ENCODE results near the gene GIT2. TPM values are rescaled to one million over a fixed set of nuclear protein-coding genes. Genes with fewer than 3 reads are reported as not detected.

Gene GIT2
- total and polyA plus RNA-seq, 2 of the 13 experiments (the other 11 are each of a cell fraction or from before 2014, with no cell fraction given): 18.4 to 19.8 TPM

GRCh38 chr12:109995686-109996482 lies at the start of gene GIT2 (continued):
- TF ChIP-seq NR2F6 (IDR thresholded peaks at IDR 0.05) (no peak), NR2F6 (CRISPR knock-in tag; IDR thresholded peaks at IDR 0.05) (0 out of 2 replicates have a peak, but pooled peaks have one; percentile 10), TEAD2 (CRISPR knock-in tag; IDR thresholded peaks at IDR 0.05) (no peak), ZNF607 (CRISPR knock-in tag; IDR thresholded peaks at IDR 0.05; ENCODE audit: borderline replicate concordance) (peak; percentile 26; the same call in 1 of the 2 replicates), ZKSCAN5 (CRISPR knock-in tag; IDR thresholded peaks at IDR 0.05) (no peak), GATA4 (IDR thresholded peaks at IDR 0.05; ENCODE audit: borderline replicate concordance, low read depth) (no peak), ZMAT5 (CRISPR knock-in tag; IDR thresholded peaks at IDR 0.05; ENCODE audit: borderline replicate concordance, low read depth) (no peak), ZBTB34 (CRISPR knock-in tag; IDR thresholded peaks at IDR 0.05) (0 out of 2 replicates have a peak, but pooled peaks have one; percentile 24), PAF1 (CRISPR knock-in tag; IDR thresholded peaks at IDR 0.05) (no peak), TFDP2 (CRISPR knock-in tag; IDR thresholded peaks at IDR 0.05) (no peak), CREB1 (IDR thresholded peaks at IDR 0.05) (0 out of 2 replicates have a peak, but pooled peaks have one; percentile 13), CREB1 (CRISPR knock-in tag; IDR thresholded peaks at IDR 0.05) (no peak), MAFK (conservative IDR thresholded peaks at IDR 0.05 in 1 of 2, IDR thresholded peaks at IDR 0.05 in 1 of 2; ENCODE audit: low read length in 2 of 2) (no peak), FOXA1 (IDR thresholded peaks at IDR 0.05) (no peak), FOXA1 (CRISPR knock-in tag; IDR thresholded peaks at IDR 0.05) (no peak), ZNF567 (CRISPR knock-in tag; IDR thresholded peaks at IDR 0.05; ENCODE audit: borderline replicate concordance) (no peak), JARID2 (CRISPR knock-in tag; IDR thresholded peaks at IDR 0.05; ENCODE audit: insufficient replicate concordance) (no peak), HMG20A (CRISPR knock-in tag; IDR thresholded peaks at IDR 0.05; ENCODE audit: borderline replicate concordance) (no peak), ZBTB2 (CRISPR knock-in tag; IDR thresholded peaks at IDR 0.05; ENCODE audit: low read depth) (peak; percentile 70; the same call in 1 of the 2 replicates), ZNF777 (CRISPR knock-in tag; IDR thresholded peaks at IDR 0.05) (peak; percentile 91), ZNF615 (CRISPR knock-in tag; IDR thresholded peaks at IDR 0.05; ENCODE audit: borderline replicate concordance) (no peak), MAZ (IDR thresholded peaks at IDR 0.05; ENCODE audit: borderline replicate concordance, low read depth, low read length) (no peak; the same call in 1 of the 2 replicates), MAZ (CRISPR knock-in tag; IDR thresholded peaks at IDR 0.05; ENCODE audit: low read depth) (peak; percentile 66)
- TF ChIP-seq, protein P1, sequence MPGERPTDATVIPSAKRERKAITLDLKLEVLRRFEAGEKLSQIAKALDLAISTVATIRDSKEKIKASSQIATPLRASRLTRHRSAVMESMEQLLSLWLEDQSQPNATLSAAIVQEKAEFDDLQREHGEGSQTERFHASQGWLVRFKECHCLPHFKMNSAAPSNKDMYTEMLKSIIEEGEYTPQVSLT (CRISPR knock-in tag; IDR thresholded peaks at IDR 0.05; ENCODE audit: borderline replicate concordance, low read depth): no peak
- TF ChIP-seq, protein P2, sequence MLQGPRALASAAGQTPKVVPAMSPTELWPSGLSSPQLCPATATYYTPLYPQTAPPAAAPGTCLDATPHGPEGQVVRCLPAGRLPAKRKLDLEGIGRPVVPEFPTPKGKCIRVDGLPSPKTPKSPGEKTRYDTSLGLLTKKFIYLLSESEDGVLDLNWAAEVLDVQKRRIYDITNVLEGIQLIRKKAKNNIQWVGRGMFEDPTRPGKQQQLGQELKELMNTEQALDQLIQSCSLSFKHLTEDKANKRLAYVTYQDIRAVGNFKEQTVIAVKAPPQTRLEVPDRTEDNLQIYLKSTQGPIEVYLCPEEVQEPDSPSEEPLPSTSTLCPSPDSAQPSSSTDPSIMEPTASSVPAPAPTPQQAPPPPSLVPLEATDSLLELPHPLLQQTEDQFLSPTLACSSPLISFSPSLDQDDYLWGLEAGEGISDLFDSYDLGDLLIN (CRISPR knock-in tag; IDR thresholded peaks at IDR 0.05; ENCODE audit: borderline replicate concordance): no peak

Measured in HepG2 (cell line).